Measurements from ENCODE around the gene RALGDS. TPM values are rescaled to one million over a fixed set of nuclear protein-coding genes. Genes with fewer than 3 reads are reported as not detected.
A peak's percentile ranks its signal among the peaks of the same experiment; 100 is the strongest.

Gene RALGDS
- total and polyA plus RNA-seq, 12 donors = 15.6 to 45.1 (median 28.1) TPM

DNA sequence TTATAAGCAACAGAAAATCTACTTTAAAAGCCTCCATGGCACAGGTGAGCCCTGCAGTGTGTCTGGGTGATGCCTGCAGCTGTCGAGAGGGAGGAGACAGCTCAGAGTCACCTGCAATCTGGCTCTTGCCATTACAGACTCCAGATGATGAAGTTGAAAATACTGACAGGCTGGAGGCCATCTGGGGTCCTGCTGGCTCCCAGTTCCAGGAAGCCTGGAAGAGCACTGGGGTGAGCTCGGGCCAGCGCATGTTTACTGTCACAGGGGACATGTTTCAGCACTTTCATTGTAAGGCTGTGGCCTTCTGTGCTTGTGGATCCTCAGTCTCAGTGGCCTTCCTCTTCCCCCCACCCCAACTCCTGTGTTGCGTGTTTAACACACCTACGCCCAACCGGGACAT lies 30.9 kb downstream of the RALGDS start:
- H3K27me3 ChIP-seq = no peaks in the 10 kb centered on the region
- TF ChIP-seq, protein P1, sequence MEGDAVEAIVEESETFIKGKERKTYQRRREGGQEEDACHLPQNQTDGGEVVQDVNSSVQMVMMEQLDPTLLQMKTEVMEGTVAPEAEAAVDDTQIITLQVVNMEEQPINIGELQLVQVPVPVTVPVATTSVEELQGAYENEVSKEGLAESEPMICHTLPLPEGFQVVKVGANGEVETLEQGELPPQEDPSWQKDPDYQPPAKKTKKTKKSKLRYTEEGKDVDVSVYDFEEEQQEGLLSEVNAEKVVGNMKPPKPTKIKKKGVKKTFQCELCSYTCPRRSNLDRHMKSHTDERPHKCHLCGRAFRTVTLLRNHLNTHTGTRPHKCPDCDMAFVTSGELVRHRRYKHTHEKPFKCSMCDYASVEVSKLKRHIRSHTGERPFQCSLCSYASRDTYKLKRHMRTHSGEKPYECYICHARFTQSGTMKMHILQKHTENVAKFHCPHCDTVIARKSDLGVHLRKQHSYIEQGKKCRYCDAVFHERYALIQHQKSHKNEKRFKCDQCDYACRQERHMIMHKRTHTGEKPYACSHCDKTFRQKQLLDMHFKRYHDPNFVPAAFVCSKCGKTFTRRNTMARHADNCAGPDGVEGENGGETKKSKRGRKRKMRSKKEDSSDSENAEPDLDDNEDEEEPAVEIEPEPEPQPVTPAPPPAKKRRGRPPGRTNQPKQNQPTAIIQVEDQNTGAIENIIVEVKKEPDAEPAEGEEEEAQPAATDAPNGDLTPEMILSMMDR (IDR thresholded peaks at IDR 0.05) = no peak
- intact Hi-C loops (cut with DNase I) = loop anchor here in 1 of 10 donors (10.0 kb wide), 1 partner anchor 45 kb away; no protein-coding TSS in a partner anchor
- DNase-seq = no peak
- no peak overlapping the region for H3K4me3 ChIP-seq
- peak; percentile 65 to 82 (median 72) for ATAC-seq
- H3K36me3 ChIP-seq = no peaks in the 10 kb centered on the region
- WGBS, 2 donors = 24 to 27% methylated on average over 6 of the region's 6 CpGs
- peaks cover 0 to 15% (median 0%) of the 10 kb centered on the region in 9 donors for H3K4me1 ChIP-seq
- H3K27ac ChIP-seq = no peak overlapping the region
- peaks cover 0 to 9% (median 5%) of the 10 kb centered on the region in 11 donors for H3K9me3 ChIP-seq

DNA sequence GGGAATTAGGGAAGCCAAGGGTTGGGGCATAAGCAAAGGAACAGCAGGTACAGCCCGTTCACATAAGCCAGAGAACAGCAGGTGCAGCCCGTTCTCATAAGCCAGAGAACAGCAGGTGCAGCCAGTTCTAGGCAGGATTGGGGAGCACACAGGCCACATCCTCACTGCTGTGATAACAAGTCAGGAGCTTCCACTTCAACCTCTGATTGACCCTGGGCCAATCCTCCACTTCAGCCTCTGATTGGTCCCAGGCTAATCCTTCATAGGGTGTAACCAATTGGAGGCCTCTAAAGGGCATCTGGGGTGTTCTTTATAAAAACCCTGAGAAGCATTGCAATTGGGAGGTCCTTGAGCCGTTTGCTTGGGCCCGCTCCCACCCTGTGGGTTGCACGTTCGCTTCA lies 31.8 kb downstream of the RALGDS start:
- Histone ChIP-seq H3K27ac (no peak overlapping the region), H3K4me1 (peaks cover 0 to 15% (median 0%) of the 10 kb centered on the region in 9 donors), H3K27me3 (no peaks in the 10 kb centered on the region), H3K4me3 (no peak overlapping the region), H3K9me3 (no peaks in the 10 kb centered on the region), H3K36me3 (no peaks in the 10 kb centered on the region)
- TF ChIP-seq, protein P1 (IDR thresholded peaks at IDR 0.05) = no peak
- ATAC-seq = peak in 2 of 8 donors; percentile 22 to 23
- intact Hi-C loops (cut with DNase I) = no loop called here
- 74 to 84% methylated on average over 6 of the region's 6 CpGs for WGBS, 2 donors
- no peak for DNase-seq

DNA sequence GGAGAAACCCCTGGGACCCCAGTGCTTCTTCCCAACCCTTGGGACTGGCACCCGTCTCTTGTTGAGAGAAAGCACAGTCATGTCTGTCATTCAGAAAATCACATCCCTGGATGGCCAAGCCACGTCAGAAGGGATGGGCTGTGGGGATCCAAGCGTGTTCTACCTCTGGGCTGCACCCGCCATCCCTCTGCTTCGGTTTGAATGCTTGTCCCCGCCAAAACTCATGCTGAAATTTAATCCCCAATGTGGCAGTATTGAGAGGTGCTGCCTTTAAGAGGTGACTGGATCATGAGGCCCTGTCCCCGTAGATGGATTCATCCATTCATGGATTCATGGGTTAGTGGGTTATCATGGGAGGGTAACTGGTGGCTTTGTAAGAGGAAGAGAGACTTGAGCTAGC lies 32.3 kb downstream of the RALGDS start:
- no peaks in the 10 kb centered on the region for H3K36me3 ChIP-seq
- no peaks in the 10 kb centered on the region for H3K27me3 ChIP-seq
- 93 to 99% methylated on average over 7 of the region's 7 CpGs for WGBS, 2 donors
- H3K4me3 ChIP-seq = no peak overlapping the region
- DNase-seq (no peak), ATAC-seq (no peak)
- intact Hi-C loops (cut with DNase I) = no loop called here
- no peak overlapping the region for H3K27ac ChIP-seq
- TF ChIP-seq, protein P1 (IDR thresholded peaks at IDR 0.05) = no peak
- peaks cover 0 to 15% (median 0%) of the 10 kb centered on the region in 9 donors for H3K4me1 ChIP-seq
- H3K9me3 ChIP-seq = no peaks in the 10 kb centered on the region

GRCh38 chr9:133088146-133088750 lies 32.8 kb downstream of the RALGDS start:
- no peak overlapping the region for H3K27ac ChIP-seq
- no peak for DNase-seq
- WGBS, 2 donors = 96 to 97% methylated on average over 10 of the region's 10 CpGs
- no peaks in the 10 kb centered on the region for H3K36me3 ChIP-seq
- no peaks in the 10 kb centered on the region for H3K9me3 ChIP-seq
- peaks cover 0 to 15% (median 0%) of the 10 kb centered on the region in 9 donors for H3K4me1 ChIP-seq
- intact Hi-C loops (cut with DNase I) = no loop called here
- TF ChIP-seq, protein P1 (IDR thresholded peaks at IDR 0.05) = no peak
- no peak overlapping the region for H3K4me3 ChIP-seq
- no peak for ATAC-seq
- H3K27me3 ChIP-seq = no peaks in the 10 kb centered on the region
